Trophoblast cell (in vitro differentiated cells and primary cell): ENCODE results near the gene SPO11.

ENCODE experiments used
- DNase-seq, 2 donors: peaks; one replicate each; pipeline ENCODE4 v3.0.0-alpha.2; 2016
- H2AFZ ChIP-seq: 2 replicates; pipeline ENCODE4 v1.6.1; 2013; ENCODE audit warnings: low read length, moderate library complexity, mild to moderate bottlenecking; ENCODE audit not compliant: insufficient read depth, poor library complexity
- H2AK5ac ChIP-seq: 2 replicates; pipeline ENCODE4 v1.6.1; 2013; ENCODE audit warnings: mild to moderate bottlenecking, low read length
- H2BK120ac ChIP-seq: 2 replicates; pipeline ENCODE4 v1.6.1; 2013; ENCODE audit warnings: low read length, mild to moderate bottlenecking, moderate library complexity; ENCODE audit not compliant: insufficient read depth, poor library complexity
- H2BK12ac ChIP-seq: 2 replicates; pipeline ENCODE4 v1.6.1; 2013; ENCODE audit warnings: mild to moderate bottlenecking, low read length, moderate library complexity
- H2BK5ac ChIP-seq: 2 replicates; pipeline ENCODE4 v1.6.1; 2013; ENCODE audit warnings: low read length, low read depth, moderate library complexity, mild to moderate bottlenecking; ENCODE audit not compliant: poor library complexity
- H3K14ac ChIP-seq: 2 replicates; pipeline ENCODE4 v1.6.1; 2013; ENCODE audit warnings: mild to moderate bottlenecking, low read length
- H3K18ac ChIP-seq: 2 replicates; pipeline ENCODE4 v1.6.1; 2013; ENCODE audit warnings: mild to moderate bottlenecking, low read length
- H3K23ac ChIP-seq: 2 replicates; pipeline ENCODE4 v1.6.1; 2013; ENCODE audit warnings: low read length
- H3K27ac ChIP-seq: 2 replicates; pipeline ENCODE4 v1.5.1; 2013; ENCODE audit warnings: low read depth, mild to moderate bottlenecking, inconsistent platforms, low read length, moderate library complexity
- H3K27me3 ChIP-seq: 2 replicates; pipeline ENCODE4 v1.6.1; 2013; ENCODE audit warnings: inconsistent platforms, mild to moderate bottlenecking, low read length, moderate library complexity; ENCODE audit not compliant: insufficient read depth
- H3K36me3 ChIP-seq, 2 experiments: 1 replicate in 1 of 2; 2 replicates in 1 of 2; pipeline ENCODE4 v1.6.1; 2013; ENCODE audit warnings: low read length in 2 of 2, mild to moderate bottlenecking in 2 of 2, moderate library complexity in 1 of 2; ENCODE audit not compliant: insufficient read depth in 2 of 2, control insufficient read depth in 1 of 2
- H3K4ac ChIP-seq: 2 replicates; pipeline ENCODE4 v1.6.1; 2013; ENCODE audit warnings: low read depth, mild to moderate bottlenecking, low read length, moderate library complexity
- H3K4me1 ChIP-seq, 2 experiments: 1 replicate in 1 of 2; 2 replicates in 1 of 2; pipeline ENCODE4 v1.6.1; 2013; ENCODE audit warnings: low read length in 2 of 2, mild to moderate bottlenecking in 2 of 2, moderate library complexity in 1 of 2; ENCODE audit not compliant: insufficient read depth in 2 of 2, control insufficient read depth in 1 of 2
- H3K4me2 ChIP-seq: 2 replicates; pipeline ENCODE4 v1.6.1; 2013; ENCODE audit warnings: inconsistent platforms, mild to moderate bottlenecking, low read length, moderate library complexity
- H3K4me3 ChIP-seq: 2 replicates; pipeline ENCODE4 v1.5.1; 2013; ENCODE audit warnings: mild to moderate bottlenecking, low read depth, low read length, inconsistent platforms
- H3K79me1 ChIP-seq: one replicate; pipeline ENCODE4 v1.6.1; 2013; ENCODE audit warnings: low read length
- H3K79me2 ChIP-seq: 2 replicates; pipeline ENCODE4 v1.6.1; 2013; ENCODE audit warnings: low read length, mild to moderate bottlenecking; ENCODE audit not compliant: control insufficient read depth, insufficient read depth, poor library complexity
- H3K9ac ChIP-seq: 2 replicates; pipeline ENCODE4 v1.6.1; 2013; ENCODE audit warnings: mild to moderate bottlenecking, low read length
- H3K9me3 ChIP-seq: 2 replicates; pipeline ENCODE4 v1.6.1; 2013; ENCODE audit warnings: low read depth, mild to moderate bottlenecking, control low read depth, inconsistent platforms, low read length; ENCODE audit not compliant: insufficient read depth
- H4K12ac ChIP-seq: 2 replicates; pipeline ENCODE4 v1.6.1; 2013; ENCODE audit warnings: low read depth, mild to moderate bottlenecking, low read length, moderate library complexity
- H4K8ac ChIP-seq: 2 replicates; pipeline ENCODE4 v1.6.1; 2013; ENCODE audit warnings: low read depth, mild to moderate bottlenecking, low read length, moderate library complexity
- H4K91ac ChIP-seq: one replicate; pipeline ENCODE4 v1.6.1; 2013; ENCODE audit warnings: low read depth, mild to moderate bottlenecking, low read length, moderate library complexity
- WGBS: extraction: QIAGEN DNeasy Blood & Tissue Kit; methylation state at CpG from one replicate; pipeline ENCODE4 v1.1.7; 2013; ENCODE audit warnings: missing lambda C conversion rate; ENCODE audit not compliant: insufficient read length, insufficient coverage; ENCODE audit errors: extremely low coverage; 5-methylcytosine and 5-hydroxymethylcytosine counted together

The SPO11 gene

DNA sequence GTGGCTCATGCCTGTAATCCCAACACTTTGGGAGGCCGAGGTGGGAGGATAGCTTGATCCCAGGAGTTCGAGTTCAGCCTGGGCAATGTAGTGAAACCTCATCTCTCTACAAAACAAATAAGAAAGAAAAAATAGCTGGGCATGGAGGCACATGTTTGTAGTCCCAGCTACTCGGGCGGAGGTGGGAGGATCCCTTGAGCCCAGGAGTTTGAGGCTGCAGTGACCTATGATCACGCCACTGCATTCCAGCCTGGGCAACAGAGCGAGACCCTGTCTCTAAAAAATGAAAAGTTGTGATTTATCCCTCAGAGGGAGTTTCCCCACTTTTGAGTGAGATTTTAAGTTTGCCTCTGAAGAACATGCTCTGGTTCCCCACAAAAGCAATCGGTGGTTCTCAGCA lies 45.7 kb upstream of the SPO11 start:
- Histone ChIP-seq H4K12ac (no peak overlapping the region), H3K14ac (no peak overlapping the region), H3K27ac (no peak overlapping the region), H3K23ac (no peak overlapping the region), H3K36me3 (no peaks in the 10 kb centered on the region), H3K4me2 (no peak overlapping the region), H4K91ac (no peak overlapping the region), H3K27me3 (no peaks in the 10 kb centered on the region), H3K79me1 (peaks cover 2% of the 10 kb centered on the region), H3K9ac (no peak overlapping the region), H2AFZ (no peak overlapping the region), H4K8ac (no peak overlapping the region), H3K4ac (no peak overlapping the region), H3K4me3 (no peak overlapping the region), H3K79me2 (no peaks in the 10 kb centered on the region), H2BK5ac (no peak overlapping the region), H2AK5ac (no peak overlapping the region), H3K4me1 (peaks cover 3 to 6% of the 10 kb centered on the region in 2 experiments), H2BK12ac (no peak overlapping the region), H2BK120ac (no peak overlapping the region), H3K9me3 (peaks cover 2% of the 10 kb centered on the region), H3K18ac (no peak overlapping the region)
- no CpG with 5 or more reads among the region's 7 CpGs for WGBS
- no peak for DNase-seq

DNA sequence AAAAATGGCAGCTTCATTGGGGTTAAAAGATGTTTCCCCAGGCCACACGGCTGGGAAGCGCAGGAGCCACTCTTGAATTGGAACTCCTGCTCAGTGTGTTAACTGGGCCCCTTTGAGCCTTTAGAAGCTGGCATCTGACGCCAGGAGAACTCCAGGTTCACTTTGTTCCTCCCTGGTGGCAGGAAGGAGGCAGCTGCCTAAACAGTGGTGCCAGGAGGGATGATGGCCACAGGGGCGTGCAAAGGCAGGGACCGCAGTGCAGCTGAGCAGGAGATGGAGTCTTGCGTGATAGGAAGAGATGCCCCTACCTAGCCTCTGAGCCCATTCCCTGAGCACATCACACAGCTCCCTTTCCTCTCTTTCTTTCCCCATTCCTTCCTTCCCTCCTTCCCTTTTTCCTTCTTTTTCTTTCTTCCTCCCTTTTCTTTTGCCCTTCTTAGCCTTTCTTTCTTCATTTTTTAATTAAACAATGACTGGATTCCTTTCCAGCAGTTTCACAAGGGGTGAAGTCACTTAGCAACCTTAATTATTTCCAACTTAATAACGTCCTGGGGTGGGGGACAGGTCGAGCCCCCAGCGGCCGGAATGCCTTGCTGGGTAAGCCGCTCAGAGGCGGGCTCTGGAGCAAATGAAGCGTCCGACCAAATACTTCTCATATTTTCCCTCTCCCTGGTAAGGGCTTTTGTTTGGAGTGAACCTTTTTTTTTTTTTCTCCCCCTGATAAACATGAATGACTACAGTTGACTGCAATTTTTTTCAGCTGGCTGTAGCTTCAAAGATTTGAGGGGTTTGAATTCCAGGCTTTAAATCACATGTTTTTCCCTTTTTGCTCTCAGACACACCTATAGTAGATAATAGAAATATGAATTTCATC lies 42.4 kb upstream of the SPO11 start:
- Histone ChIP-seq H3K4ac (no peak overlapping the region), H3K4me1 (peaks cover 3 to 6% of the 10 kb centered on the region in 2 experiments), H3K27ac (no peak overlapping the region), H2AK5ac (no peak overlapping the region), H3K4me2 (no peak overlapping the region), H3K23ac (no peak overlapping the region), H3K14ac (no peak overlapping the region), H3K9ac (no peak overlapping the region), H3K79me1 (peaks cover 2% of the 10 kb centered on the region), H3K9me3 (peaks cover 2% of the 10 kb centered on the region), H4K12ac (no peak overlapping the region), H2BK120ac (no peak overlapping the region), H2BK5ac (no peak overlapping the region), H3K79me2 (no peaks in the 10 kb centered on the region), H4K8ac (no peak overlapping the region), H3K4me3 (no peak overlapping the region), H3K36me3 (no peaks in the 10 kb centered on the region), H2AFZ (no peak overlapping the region), H2BK12ac (no peak overlapping the region), H3K27me3 (no peaks in the 10 kb centered on the region), H4K91ac (no peak overlapping the region), H3K18ac (no peak overlapping the region)
- peak in 1 of 2 donors; percentile 63 for DNase-seq
- no CpG with 5 or more reads among the region's 14 CpGs for WGBS

DNA sequence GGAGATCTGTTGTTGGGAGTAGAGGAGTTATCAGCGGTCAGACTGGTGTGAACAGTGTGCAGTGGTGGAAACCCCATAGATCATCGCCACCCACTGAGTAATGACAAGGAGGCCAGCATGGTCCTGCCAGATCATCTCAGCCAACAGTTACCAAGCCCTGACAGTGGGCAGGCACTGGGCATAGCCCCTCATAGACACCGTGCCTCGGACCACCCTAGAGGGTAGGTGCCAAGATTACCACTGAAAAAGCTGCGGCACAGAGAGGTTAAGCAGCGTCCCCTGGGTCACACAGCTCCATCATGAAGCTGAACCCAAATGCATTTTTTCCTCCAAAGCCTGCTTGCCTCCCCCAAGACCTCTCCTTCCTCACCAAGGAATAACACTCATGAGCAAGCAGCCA lies 41.7 kb upstream of the SPO11 start:
- no peak for DNase-seq
- H3K27me3 ChIP-seq = no peaks in the 10 kb centered on the region
- no peak overlapping the region for H2BK120ac ChIP-seq

DNA sequence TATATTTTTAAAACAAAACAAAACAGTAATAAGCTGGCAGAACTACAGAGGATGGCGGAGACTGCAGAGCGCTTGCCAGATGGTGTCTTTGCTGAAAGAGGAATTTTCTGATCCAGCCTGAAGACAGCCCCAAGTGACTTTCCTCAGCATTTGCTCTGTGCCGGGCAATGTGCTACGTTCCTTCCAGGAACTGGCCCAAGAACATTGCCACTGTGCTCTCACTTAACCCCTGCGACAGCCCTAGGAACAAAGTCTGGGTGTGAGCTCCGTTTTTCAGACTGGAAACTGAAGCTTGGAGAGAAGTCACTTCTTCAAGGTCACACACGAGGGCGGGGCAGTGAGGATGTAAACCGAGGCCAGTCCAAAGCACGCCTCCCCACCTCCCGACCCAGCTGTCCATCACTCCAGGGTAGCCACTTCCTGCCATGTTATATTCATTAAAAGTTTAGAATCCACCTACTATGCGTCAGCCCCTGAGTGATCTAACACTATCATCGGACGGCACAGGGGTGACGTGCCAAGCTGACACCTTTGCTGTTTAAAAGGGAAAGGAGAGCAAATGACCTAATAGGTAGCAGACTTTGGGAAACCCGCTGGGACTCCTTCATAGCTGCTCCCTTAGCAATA lies 40.8 kb upstream of the SPO11 start:
- Histone ChIP-seq H3K18ac (no peak overlapping the region), H2BK120ac (no peak overlapping the region), H4K8ac (no peak overlapping the region), H3K4ac (no peak overlapping the region), H3K9ac (no peak overlapping the region), H3K9me3 (peaks cover 2% of the 10 kb centered on the region), H3K27me3 (no peaks in the 10 kb centered on the region), H3K27ac (no peak overlapping the region), H2AFZ (no peak overlapping the region), H3K14ac (no peak overlapping the region), H3K36me3 (no peaks in the 10 kb centered on the region), H2AK5ac (no peak overlapping the region), H4K91ac (no peak overlapping the region), H3K79me2 (no peaks in the 10 kb centered on the region), H3K4me1 (peaks cover 3 to 6% of the 10 kb centered on the region in 2 experiments), H2BK5ac (no peak overlapping the region), H2BK12ac (peak overlapping the region; percentile 28), H3K23ac (no peak overlapping the region), H3K4me2 (no peak overlapping the region), H4K12ac (no peak overlapping the region), H3K79me1 (peaks cover 2% of the 10 kb centered on the region), H3K4me3 (no peak overlapping the region)
- no peak for DNase-seq
- no CpG with 5 or more reads among the region's 16 CpGs for WGBS

More for the DNA sequence above, 41.7 kb upstream of the SPO11 start:
- peaks cover 2% of the 10 kb centered on the region for H3K9me3 ChIP-seq
- H3K4ac ChIP-seq = no peak overlapping the region
- peaks cover 3 to 6% of the 10 kb centered on the region in 2 experiments for H3K4me1 ChIP-seq
- no peak overlapping the region for H3K4me3 ChIP-seq
- H2BK5ac ChIP-seq = no peak overlapping the region
- no peak overlapping the region for H3K9ac ChIP-seq
- H3K79me1 ChIP-seq = peaks cover 2% of the 10 kb centered on the region
- no CpG with 5 or more reads among the region's 6 CpGs for whole genome bisulfite sequencing
- H3K23ac ChIP-seq = no peak overlapping the region
- no peak overlapping the region for H2AFZ ChIP-seq
- H3K79me2 ChIP-seq = no peaks in the 10 kb centered on the region
- H3K14ac ChIP-seq = peak overlapping the region; percentile 42
- H3K18ac ChIP-seq = no peak overlapping the region
- H4K91ac ChIP-seq = no peak overlapping the region
- no peaks in the 10 kb centered on the region for H3K36me3 ChIP-seq
- no peak overlapping the region for H2AK5ac ChIP-seq
- H3K27ac ChIP-seq = no peak overlapping the region
- no peak overlapping the region for H2BK12ac ChIP-seq
- H4K12ac ChIP-seq = no peak overlapping the region
- H4K8ac ChIP-seq = no peak overlapping the region
- H3K4me2 ChIP-seq = no peak overlapping the region
